ENCODE measurements around the gene RTN1.

RTN1 gene

GRCh38 chr14:59630288-59630963 is 240.2 kb downstream of the RTN1 start:
- DNase-seq (ENCODE audit: low read depth), result no peak

GRCh38 chr14:59629444-59630287 is 240.9 kb downstream of the RTN1 start:
- DNase-seq (ENCODE audit: low read depth), result no peak

GRCh38 chr14:59627011-59627520 is 243.5 kb downstream of the RTN1 start:
- no peak for DNase-seq (ENCODE audit: low read depth)

- DNase-seq (ENCODE audit: low read depth), result no peak
Measured at GRCh38 chr14:59622631-59623030, 247.9 kb downstream of the RTN1 start.

- DNase-seq (ENCODE audit: low read depth), result no peak
Measured at GRCh38 chr14:59619061-59619460, 251.5 kb downstream of the RTN1 start.

- DNase-seq (ENCODE audit: low read depth), result no peak
Measured at GRCh38 chr14:59601056-59601455, 269.5 kb downstream of the RTN1 start.

- no peak for DNase-seq (ENCODE audit: low read depth)
Measured at GRCh38 chr14:59600211-59600945, 270.2 kb downstream of the RTN1 start.

GRCh38 chr14:59595071-59595470 is 275.5 kb downstream of the RTN1 start:
- DNase-seq (ENCODE audit: low read depth), result no peak

GRCh38 chr14:59591641-59592370 is 278.8 kb downstream of the RTN1 start:
- no peak for DNase-seq (ENCODE audit: low read depth)

- DNase-seq (ENCODE audit: low read depth), result no peak
Measured at GRCh38 chr14:59588101-59588500, 282.5 kb downstream of the RTN1 start.

- no peak for DNase-seq (ENCODE audit: low read depth)
Measured at GRCh38 chr14:59585891-59586554, 284.6 kb downstream of the RTN1 start.

GRCh38 chr14:59583755-59584154 is 286.8 kb downstream of the RTN1 start:
- DNase-seq (ENCODE audit: low read depth), result no peak

GRCh38 chr14:59582845-59583509 is 287.6 kb downstream of the RTN1 start:
- DNase-seq (ENCODE audit: low read depth), result no peak

- no peak for DNase-seq (ENCODE audit: low read depth)
Measured at GRCh38 chr14:59582161-59582560, 288.4 kb downstream of the RTN1 start.

- DNase-seq (ENCODE audit: low read depth), result no peak
Measured at GRCh38 chr14:59580911-59581310, 289.7 kb downstream of the RTN1 start.

GRCh38 chr14:59576332-59577294 is 294.0 kb downstream of the RTN1 start, which contains the start of gene CCDC175:
TSS of gene CCDC175 (minus strand) at chr14:59576812. CDS start at chr14:59576775, 37 bp downstream.
- DNase-seq (ENCODE audit: low read depth), result no peak

GRCh38 chr14:59570122-59570521 is 300.5 kb downstream of the RTN1 start:
- no peak for DNase-seq (ENCODE audit: low read depth)

- DNase-seq (ENCODE audit: low read depth), result no peak
Measured at GRCh38 chr14:59566725-59567124, 303.9 kb downstream of the RTN1 start.

GRCh38 chr14:59566296-59566695 is 304.3 kb downstream of the RTN1 start:
- no peak for DNase-seq (ENCODE audit: low read depth)
